ENCODE data around the gene GALNT2. TPM values are rescaled to one million over a fixed set of nuclear protein-coding genes. Genes with fewer than 3 reads are reported as not detected.

Gene GALNT2
- total RNA-seq, 1 donor from 2014 or later: 60.7 TPM

GRCh38 chr1:230143534-230143933 lies 76.5 kb downstream of the GALNT2 start:
- no peaks in the 10 kb centered on the region for H3K36me3 ChIP-seq (ENCODE audit: control insufficient read depth, insufficient read depth, low read length)
- H3K4me3 ChIP-seq (ENCODE audit: low read depth, low read length): no peak overlapping the region
- TF ChIP-seq CTCF (IDR thresholded peaks at IDR 0.05; ENCODE audit: insufficient read depth, low read length, poor library complexity, severe bottlenecking): no peak
- no peak for DNase-seq (ENCODE audit: low read depth)
- H3K27me3 ChIP-seq (ENCODE audit: control insufficient read depth, insufficient read depth, low read length): no peaks in the 10 kb centered on the region

GRCh38 chr1:230144010-230144614 lies 77.1 kb downstream of the GALNT2 start:
- no peak for DNase-seq (ENCODE audit: low read depth)
- no peak for TF ChIP-seq CTCF (IDR thresholded peaks at IDR 0.05; ENCODE audit: insufficient read depth, low read length, poor library complexity, severe bottlenecking)
- H3K27me3 ChIP-seq (ENCODE audit: control insufficient read depth, insufficient read depth, low read length): no peaks in the 10 kb centered on the region
- no peak overlapping the region for H3K4me3 ChIP-seq (ENCODE audit: low read depth, low read length)
- H3K36me3 ChIP-seq (ENCODE audit: control insufficient read depth, insufficient read depth, low read length): no peaks in the 10 kb centered on the region

GRCh38 chr1:230144758-230145504 lies 77.9 kb downstream of the GALNT2 start:
- Histone ChIP-seq H3K27me3 (ENCODE audit: control insufficient read depth, insufficient read depth, low read length) (no peaks in the 10 kb centered on the region), H3K4me3 (ENCODE audit: low read depth, low read length) (no peak overlapping the region)
- TF ChIP-seq CTCF (IDR thresholded peaks at IDR 0.05; ENCODE audit: insufficient read depth, low read length, poor library complexity, severe bottlenecking): no peak

GRCh38 chr1:230145505-230145899 lies 78.5 kb downstream of the GALNT2 start:
- no peaks in the 10 kb centered on the region for H3K27me3 ChIP-seq (ENCODE audit: control insufficient read depth, insufficient read depth, low read length)
- no peak for DNase-seq (ENCODE audit: low read depth)
- no peaks in the 10 kb centered on the region for H3K36me3 ChIP-seq (ENCODE audit: control insufficient read depth, insufficient read depth, low read length)
- TF ChIP-seq CTCF (IDR thresholded peaks at IDR 0.05; ENCODE audit: insufficient read depth, low read length, poor library complexity, severe bottlenecking): no peak
- no peak overlapping the region for H3K4me3 ChIP-seq (ENCODE audit: low read depth, low read length)

More at GRCh38 chr1:230144758-230145504, 77.9 kb downstream of the GALNT2 start:
- DNase-seq (ENCODE audit: low read depth): no peak
- no peaks in the 10 kb centered on the region for H3K36me3 ChIP-seq (ENCODE audit: control insufficient read depth, insufficient read depth, low read length)

- Histone ChIP-seq H3K36me3 (ENCODE audit: control insufficient read depth, insufficient read depth, low read length) (no peaks in the 10 kb centered on the region), H3K27me3 (ENCODE audit: control insufficient read depth, insufficient read depth, low read length) (no peaks in the 10 kb centered on the region), H3K4me3 (ENCODE audit: low read depth, low read length) (no peak overlapping the region)
- no peak for TF ChIP-seq CTCF (IDR thresholded peaks at IDR 0.05; ENCODE audit: insufficient read depth, low read length, poor library complexity, severe bottlenecking)
- DNase-seq (ENCODE audit: low read depth): no peak
Measured at GRCh38 chr1:230145953-230146476, 79.0 kb downstream of the GALNT2 start.

All from kidney epithelial cell (primary cell).